HG02884 (cell line): ENCODE measurements around the gene ACTR1A.

Experiments used
- ATAC-seq: cut with Tn5 transposase; IDR thresholded peaks from one replicate; pipeline ENCODE4 v1.9.1; 2021; ENCODE audit warnings: mild to moderate bottlenecking, moderate library complexity; ENCODE audit not compliant: unreplicated experiment

Gene ACTR1A

DNA sequence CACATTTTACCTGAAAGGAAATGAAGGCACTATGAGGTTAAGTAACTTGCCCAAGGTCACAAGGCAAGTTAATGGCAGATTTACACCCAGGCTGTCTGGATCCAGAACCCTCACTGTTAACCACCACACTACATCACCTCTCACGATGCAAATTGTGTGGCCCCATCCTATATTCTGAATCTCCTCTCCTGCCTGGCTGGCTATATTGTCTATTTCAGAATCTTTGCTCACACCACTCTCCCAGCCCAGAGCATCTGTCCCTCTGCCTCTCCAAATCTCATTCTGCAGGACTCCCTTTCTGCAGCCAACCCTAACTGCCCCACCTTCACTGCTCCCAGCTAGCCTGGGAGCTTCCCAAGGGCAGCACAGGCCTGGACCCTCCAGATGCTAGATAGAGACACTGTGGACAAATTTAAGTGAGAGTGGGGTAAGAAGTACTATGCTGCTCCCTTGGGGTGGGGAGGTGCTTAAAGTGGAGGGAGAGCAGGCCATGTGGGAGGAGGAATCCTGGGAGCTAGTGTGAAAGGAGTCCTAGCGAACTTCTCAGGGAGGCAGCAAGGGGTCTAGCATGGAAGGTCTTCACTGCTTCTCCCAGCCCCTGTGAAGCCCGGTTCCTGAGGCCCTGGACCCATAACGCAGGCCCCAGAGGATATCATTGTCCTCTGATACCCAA, 70.9 kb downstream of the ACTR1A start:
- ATAC-seq = no peak

DNA sequence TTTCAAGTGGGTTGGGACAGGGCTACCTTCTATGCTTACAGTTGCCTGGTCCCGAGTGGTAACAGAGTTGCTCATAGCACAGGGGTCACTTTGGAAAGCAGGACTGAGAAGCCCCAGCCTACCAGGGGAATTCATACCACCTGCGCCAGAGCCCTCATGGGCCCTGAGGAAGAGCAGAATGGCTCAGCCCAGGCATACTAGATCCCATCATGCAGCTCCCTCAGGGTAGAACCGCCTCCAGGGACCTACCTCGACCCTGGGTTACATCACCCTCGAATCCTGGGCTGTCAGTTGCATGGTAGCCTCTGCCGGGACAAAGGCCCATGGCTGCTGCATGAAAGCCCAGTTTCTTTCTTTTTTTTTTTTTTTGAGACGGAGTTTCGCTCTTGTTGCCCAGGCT, 73.0 kb downstream of the ACTR1A start:
- no peak for ATAC-seq
